ENCODE results near the gene MARK4.
"Not testable (repeated sequence)": the region's sequence is repeated elsewhere in the genome, so short reads cannot be mapped to it uniquely, and the experiment has no call there.

The MARK4 gene

DNA sequence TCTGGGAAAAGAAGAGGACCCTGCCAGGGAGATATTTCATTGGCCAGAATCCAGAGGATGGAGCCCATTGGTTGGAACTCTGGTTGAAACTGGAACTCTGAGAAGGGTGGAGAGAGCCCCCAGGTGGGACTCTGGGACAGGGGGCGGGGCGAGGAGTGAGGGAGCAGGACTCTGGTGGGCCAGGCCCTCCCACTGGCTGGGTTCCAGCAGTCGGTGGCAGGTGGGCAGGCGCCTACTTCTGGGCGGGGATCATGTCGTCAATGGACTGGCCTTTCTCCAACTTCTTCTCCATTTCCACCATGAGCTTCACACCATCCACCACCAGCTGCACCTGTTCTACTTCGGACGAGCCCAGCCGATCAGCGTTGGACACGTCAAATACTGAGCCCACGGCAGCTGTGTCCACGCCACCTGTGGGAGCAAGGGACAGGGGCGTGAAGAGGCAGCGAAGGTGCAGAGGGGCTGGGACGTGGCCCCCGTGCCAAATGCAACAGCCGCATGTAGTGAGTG is 55.5 kb downstream of the MARK4 start:
- DNase-seq: no peak

DNA sequence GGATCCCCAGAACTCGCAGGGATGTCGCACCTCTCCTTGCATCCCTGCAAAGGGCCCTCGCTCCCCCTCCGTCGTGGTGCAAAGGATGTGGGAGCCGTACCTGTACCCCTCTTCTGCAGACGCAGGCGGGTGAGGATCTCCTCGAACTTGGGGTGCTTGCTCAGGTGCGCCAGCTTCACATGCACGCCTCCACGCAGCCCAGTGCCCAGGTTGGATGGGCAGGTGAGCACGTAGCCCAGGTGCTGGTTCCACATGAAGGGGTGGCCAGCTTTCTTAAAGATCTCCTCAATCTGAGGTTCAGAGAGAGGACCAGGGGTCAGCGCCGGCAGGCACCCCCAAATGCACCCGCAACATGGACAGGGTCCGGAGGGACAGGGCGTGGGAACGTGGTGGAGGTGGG is 56.3 kb downstream of the MARK4 start:
- DNase-seq: no peak

DNA sequence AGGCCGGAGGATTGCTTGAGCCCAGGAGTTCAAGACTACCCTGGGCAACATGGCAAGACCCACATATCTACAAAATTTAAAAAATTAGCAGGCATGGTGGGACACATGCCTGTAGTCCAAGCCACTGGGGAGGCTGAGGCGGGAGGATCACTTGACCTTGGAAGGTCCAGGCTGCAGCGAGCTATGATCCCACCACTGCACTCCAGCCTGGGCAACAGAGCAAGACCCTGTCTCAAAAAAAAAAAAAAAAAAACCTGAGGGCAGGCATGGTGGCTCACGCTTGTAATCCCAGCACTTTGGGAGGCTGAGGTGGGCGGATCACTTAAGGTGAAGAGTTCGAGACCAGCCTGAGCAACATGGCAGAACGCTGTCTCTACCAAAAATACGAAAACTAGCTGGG is 58.3 kb downstream of the MARK4 start:
- DNase-seq: not testable (repeated sequence)

DNA sequence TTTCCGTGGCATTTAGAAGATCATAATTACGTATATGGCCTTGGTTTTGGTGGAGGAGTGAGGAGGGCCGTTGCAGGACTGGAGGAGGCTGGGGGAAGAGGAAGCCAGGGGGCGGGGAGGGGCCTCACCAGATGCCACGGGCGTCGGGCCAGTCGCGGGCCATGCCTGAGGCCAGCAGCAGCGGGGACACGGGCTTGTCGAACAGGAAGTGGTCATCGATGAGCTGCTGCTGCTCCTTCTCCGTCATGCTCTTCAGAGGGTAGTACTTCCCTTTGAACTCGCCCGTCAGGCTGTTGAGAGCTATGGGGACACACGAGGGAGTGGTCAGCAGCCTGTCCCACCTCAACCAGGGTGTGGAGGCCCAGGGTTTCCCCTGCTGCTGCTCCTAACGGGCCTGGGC is 60.5 kb downstream of the MARK4 start:
- no peak for DNase-seq

DNA sequence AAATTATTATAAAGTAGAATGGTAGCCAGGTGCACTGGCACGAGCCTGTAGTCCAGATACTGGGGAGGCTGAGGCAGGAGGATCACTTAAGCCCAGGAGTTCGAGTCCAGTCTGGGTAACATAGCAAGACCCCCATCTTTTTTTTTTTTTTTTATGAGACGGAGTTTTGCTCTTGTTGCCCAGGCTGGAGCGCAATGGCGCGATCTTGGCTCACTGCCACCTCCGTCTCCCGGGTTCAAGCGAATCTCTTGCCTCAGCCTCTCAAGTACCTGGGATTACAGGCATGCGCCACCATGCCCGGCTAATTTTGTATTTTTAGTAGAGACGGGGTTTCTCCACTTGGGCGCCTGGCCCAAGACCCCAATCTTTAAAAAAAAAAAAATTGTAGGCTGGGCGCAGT is 61.2 kb downstream of the MARK4 start:
- DNase-seq: not testable (repeated sequence)

DNA sequence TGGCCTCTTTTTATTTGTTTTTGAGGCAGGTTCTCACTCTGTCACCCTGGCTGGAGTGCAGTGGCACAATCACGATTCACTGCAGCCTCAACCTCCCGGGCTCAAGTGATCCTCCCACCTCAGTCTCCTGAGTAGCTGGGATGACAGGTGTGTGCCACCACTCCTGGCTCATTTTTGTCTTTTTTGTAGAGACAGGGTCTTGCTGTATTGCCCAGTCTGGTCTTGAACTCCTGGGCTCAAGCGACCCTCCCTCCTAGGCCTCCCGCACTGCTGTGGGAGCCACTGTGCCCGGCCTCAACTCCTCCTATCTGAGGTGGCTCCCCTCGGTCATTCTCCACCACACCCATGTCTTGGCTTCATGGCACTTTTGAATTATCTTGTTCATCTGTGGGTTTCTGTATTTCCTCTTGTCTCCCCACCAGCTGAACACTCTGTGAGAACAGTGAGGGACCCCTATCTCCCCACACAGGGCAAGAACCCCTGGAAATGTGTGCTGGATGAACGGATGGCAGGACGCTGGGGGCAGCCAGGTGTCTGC is 63.7 kb downstream of the MARK4 start:
- no peak for DNase-seq

DNA sequence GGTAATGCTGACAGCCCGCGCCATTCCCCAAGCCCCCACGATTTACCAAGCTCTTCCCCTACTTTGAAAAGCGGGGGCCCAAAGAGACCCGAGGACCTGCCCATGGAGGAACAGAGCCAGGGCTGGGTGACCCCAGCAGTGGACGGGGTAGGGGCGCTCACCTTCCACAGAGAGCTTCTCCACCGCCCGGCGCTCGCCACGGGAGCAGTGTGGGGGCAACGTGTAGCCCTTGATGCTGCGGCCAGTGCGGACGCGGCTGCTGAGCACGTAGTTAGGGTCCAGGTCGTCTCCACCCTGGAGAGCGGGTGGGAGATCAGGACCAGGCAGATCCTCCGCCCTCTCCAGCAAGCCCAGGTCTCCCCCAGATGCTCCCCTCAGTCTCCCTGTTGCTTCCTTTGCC is 64.2 kb downstream of the MARK4 start:
- DNase-seq: no peak

DNA sequence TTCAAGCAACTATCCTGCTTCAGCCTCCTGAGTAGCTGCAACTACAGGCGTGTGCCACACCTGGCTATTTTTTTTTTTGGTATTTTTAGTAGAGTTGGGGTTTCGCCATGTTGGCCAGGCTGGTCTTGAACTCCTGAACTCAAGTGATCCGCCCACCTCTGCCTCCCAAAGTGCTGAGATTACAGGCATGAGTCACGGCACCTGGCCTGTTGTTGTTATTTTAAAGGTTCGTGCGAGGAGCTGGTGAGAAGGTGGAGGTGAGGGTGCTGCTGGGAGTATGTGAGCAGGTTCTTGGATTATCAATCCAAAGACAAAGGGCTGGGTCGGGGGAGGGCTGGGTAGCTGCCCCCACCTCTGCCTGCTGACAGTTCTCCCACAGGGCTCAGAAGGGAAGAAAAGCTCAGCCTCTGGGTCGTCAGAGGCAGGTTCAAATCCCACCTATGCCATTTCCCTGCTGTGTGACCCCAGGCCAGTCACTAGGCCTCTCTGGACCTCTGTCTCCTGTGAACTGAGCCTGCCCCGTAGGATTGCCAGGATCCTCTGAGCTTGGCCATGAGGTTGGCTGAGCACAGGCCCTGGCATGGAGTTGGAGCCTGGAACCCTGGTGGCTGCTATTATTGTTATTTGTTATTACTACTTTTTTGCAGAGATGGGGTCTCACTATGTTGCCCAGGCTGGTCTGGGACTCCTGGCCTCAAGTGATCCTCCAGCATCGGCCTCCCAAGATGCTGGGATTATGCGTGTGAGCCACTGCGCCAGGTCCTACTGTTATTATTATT is 70.1 kb downstream of the MARK4 start:
- no peak for DNase-seq

DNA sequence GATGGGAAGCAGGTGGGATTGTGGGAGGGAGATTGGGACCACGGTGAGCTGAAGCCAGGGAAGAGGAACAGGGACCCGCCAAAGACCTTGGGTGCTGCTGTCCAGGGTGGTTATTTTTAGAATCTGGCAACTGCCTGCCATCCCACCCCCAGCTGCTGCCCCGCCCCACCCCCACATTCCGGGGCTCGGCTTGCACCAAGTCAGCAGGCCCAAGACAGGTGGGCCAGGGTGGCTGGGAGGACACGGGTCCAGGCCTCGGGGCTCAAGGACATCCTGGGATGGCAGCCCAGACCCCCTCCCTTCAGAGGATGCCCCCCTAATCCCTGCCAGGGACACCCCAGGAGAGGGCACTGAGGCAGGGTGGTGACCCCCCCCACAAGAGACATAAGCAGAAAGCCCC is 70.8 kb downstream of the MARK4 start:
- no peak for DNase-seq

DNA sequence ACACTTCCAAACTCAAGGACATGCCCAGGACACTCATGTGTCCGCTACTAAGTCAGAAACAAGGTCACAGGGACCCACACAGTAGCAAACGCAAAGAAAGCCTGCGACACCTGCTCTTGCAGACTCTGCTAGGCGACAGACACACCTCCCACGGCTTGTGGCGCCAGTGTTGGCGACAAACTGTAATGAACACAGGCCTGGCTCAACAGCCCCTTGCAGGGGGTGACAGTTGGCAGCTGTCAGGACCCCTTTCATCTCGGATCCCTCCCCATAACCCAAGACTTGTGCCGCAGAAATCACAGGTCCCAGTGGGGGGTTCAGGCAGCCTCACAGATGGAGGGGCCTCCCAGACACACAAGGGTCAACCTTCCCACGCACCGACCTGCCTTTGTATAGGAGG is 71.2 kb downstream of the MARK4 start:
- DNase-seq: no peak

DNA sequence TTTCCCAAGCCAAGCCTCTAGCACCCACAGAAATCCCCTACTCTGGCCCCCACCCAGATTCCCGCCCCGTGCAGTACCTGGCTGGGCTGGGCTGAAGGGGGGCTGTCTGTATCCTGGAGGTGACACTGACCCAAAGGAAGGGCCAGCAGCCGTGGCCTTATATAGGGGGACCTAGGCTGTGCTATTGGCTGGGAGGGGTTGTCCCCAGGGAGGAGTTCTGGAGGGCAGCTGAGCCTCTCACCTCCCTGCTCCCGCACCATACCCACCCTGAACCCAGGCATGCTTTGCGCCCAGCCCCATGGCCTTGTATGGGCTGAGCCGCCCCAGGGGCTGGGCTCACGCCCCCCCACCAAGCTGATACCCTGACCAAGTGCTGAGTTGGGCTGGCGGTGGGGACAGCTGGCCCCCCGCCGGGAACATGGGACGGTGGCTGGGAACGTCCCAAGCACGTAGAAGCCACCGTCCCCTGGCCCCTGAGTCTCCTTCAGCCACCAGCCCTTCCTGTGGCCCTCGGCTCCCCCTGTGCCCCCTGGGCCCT is 71.7 kb downstream of the MARK4 start, which contains the start of gene CKM:
Gene CKM, minus strand, starts transcription at position 132 of the 538 bp plus-strand sequence. CDS start 3,162 bp downstream, outside the sequence.
- DNase-seq: no peak

DNA sequence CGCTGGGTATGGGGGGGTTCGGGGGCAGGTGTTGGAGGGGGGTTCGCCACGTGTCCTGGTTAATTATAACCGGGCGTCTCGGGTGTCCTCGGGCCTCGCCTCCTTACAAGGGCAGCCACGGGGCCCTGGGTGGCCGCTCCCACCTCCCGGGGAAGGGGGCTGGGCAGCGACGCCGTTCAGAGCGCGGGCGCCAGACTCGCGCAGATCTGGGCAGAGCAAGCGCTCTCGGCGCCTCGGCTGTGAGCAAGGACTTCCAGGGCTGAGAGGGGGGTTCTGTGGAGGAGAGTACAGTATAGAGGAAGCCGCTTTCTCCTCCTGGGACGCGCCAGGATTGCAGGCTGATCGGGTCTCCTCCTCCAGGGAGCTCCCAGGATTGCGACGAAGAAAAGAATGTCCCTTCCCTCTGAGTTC is 72.6 kb downstream of the MARK4 start:
- no peak for DNase-seq

DNA sequence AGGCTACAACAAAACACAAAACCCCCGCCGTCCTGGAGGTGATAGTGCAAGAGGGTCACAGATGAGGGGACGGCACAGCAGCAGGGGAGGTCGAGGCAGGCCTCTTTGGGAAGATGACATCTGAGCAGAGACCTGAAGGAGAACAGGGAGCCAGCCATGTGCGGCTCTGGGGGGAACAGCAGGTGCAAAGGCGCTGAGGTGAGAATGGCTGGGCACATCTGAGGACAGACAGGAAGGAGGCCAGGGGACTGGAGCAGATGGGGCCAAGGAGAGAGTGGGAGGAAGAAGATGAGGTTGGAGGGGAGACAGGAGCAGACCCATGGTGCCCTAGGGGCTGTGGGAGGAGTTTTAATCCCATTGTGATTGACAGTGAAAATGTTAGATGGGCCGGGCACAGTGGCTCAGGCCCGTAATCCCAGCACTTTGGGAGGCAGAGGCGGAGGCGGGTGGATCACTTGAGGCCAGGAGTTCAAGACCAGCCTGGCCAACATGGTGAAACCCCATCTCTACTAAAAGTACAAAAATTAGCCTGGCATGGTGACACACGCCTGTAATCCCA is 73.4 kb downstream of the MARK4 start:
- DNase-seq: no peak

DNA sequence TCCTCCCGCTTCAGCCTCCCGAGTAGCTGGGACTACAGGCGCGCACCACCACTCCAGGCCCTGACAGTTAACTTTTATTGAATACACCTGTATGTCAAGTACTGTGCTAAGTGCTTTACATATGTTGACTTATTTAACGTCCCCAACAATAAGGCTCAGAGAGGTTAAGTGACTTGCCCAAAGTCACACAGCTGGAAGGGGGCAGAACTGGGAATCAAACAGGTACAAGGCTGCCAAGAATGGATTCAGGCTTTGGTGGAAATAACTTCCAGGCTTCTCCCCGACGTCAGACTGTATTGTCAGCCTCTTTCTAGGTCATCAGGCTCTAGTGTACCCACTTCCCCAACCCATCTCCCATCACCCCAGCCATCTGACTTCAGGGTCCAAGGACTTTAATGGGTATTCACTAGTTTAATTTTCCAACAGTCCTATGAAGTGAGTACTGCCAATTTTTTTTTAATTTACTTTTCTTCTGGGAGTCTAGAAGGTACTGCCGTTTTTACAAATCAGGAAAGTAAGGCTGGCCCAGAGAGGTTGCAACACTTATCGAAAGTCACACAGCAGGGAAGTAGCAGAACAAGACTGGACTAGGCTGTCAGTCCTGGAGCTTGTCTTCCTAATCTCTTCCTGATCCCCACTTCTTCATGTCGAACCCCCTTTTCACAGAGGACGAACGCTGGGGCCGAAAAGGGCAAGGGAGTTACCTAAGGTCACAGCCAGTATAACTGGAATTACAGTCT is 76.5 kb downstream of the MARK4 start:
- no peak for DNase-seq

DNA sequence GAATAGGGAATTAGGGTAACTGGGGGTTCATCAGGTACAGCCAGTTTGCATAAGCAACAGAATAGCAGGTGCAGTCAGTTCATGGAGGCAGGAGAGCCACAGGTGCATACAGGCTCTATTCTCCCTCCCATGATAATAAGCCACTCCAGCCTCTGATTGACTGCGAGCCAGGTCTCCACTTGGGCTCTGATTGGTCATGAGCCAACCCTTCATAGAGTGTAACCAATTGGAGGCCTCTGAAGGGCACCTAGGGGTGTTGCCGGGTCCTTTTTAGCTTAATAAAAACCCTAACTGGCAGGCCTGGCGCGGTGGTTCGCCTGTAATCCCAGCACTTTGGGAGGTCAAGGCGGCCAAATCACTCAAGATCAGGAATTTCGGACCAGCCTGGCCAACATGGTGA is 80.3 kb downstream of the MARK4 start:
- DNase-seq: no peak

DNA sequence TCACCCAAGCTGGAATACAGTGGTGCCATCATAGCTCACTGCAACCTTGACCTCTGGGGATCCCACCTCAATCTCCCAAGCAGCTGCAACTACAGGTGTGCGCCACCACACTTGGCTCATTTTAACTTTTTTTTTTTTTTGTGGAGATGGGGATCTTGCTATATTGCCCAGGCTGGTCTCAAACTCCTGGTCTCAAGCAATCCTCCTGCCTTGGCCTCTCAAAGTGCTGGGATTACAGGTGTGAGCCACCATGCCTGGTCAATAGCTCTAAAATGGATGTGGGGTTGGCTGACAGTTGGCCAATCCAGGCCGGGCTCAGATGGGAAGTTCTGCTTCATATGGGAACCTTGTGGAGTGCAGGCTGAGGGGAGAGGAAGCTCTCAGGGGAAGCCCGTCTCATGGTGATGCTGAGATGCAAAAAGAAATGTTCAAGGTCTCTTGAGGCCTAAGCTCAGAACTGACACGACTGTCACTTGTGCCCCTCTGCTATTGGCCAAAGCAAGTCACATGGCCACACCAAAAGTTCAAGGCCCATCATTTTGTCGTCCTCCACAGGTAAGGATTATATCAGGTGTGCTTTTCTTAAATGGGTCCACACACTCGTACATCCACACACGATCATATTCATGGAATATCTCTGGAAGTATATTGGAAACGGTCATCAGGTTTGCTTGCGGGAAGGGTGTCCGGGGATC is 82.7 kb downstream of the MARK4 start:
- DNase-seq: no peak

DNA sequence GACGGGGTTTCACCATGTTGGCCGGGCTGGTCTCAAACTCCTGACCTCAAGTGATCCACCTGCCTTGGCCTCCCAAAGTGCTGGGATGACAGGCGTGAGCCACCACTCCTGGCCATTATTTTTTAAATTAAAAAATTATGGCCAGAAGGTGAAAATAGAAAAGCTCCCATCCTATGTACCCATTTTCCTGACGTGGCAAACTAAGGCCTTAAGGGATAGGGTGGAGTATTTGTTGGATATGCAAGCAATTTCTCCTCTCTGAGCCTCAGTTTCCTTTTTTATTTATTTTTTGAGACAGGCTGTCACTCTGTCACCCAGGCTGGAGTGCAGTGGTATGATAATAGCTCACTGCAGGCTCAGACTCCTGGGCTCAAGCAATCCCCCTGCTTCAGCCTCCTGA is 83.8 kb downstream of the MARK4 start:
- not testable (repeated sequence) for DNase-seq

DNA sequence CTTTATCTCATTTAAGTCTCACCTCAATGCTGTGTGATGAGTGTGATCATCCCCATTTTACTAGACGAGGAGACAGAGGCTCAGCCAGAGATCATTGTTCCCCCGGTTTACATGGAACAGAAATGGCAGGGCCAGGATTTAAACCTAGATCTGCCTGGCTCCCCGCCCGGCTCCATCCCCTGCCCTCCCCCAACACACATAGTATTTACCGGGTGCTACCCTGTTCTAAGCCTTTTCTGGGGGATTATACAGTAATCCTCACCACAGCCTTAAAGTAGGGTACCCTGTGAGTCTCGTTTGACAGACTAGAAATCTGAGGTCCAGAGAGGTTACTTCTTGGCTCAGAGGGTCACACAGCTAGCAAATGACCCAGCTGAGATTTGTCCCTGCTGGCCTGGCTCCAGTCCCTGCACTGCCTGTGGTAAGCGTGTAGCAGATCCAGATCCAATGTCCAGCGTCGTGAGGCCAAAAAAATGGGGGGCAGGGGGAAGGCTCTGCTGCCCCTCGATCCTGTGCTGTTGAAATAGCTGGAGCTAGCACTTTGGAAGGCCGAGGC is 85.7 kb downstream of the MARK4 start:
- DNase-seq: no peak

DNA sequence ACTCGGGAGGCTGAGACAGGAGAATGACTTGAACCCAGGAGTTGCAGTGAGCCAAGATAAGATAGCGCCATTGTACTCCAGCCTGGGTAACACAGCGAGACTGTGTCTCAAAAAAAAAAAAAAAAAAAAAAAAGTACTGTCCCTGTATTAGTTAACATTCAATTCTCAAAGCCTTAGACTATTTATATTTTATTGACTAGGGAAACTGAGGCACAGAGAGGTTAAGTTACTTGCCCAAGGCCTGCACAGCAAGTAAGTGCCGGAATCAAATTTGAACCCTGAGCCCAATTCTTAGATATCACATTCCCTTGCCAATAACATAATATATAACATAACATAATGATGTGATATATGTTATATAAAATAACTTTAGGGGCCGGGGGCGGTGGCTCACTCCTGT is 88.6 kb downstream of the MARK4 start:
- DNase-seq: no peak

DNA sequence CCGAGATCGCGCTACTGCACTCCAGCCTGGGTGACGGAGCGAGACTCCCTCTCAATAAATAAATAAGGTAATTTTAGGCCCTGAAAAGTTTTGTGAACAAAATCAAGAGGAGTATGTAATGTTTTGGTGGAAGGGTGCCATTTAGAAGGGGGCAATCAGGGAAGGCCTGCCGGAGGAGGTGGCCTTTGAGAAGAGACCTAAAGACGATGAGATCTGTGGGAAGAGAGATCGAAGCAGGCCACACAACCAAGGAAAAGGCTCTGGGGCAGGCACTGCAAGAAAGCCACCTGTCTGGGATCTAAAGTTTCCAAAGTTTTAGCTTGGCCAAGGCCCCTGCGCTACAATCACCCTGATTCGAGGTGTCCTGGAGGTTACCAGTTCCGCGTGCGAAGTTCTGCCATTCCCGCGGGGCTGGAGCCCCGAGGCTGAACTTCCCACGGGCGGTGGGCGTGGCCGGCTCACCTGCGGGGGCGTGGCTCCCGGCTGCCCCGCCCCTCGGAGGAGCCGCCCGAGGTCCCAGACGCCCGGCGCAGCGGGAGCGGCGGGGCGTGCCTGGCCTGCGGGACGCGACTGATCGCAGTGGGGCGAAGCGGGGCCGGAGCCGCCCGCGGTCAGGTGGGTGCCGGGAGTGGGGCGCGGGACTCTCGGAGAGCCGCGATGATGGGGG is 89.3 kb downstream of the MARK4 start, which contains the start of gene KLC3:
Gene KLC3, plus strand, starts transcription at position 519 of the 667 bp plus-strand sequence. CDS start 4,792 bp downstream, outside the sequence.
- DNase-seq: peak; percentile 33 to 36

DNA sequence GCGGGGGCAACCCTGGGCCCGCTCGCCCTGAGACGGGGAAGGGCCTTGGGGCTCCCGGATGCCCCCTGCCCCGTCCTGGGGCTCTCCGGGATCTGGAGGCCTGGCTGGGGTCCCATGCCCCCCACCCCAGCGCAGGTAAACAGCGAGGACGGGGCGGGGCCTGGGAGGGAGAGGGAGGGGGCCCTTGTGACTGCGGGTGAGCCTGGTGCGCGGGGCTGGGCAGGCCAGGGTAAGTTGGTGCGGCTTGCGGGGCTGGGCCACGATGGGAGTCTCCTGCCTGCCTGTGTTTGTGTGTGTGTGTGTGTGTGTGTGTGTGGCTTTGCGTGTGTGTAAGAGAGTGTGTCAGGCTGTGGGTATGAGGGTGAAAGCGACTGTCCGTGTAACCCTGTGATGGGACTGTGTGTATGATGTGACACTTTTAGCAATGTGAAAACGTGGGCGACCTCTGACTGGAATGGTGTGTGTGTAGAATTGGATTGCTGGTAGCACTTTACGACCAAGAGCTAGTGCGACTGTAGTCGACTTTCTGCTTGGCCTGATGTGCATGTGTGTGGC is 89.9 kb downstream of the MARK4 start:
- DNase-seq: no peak

Data from stimulated activated CD4-positive, alpha-beta T cell treated with anti-CD3 and anti-CD28 coated beads, Interleukin-4, amount 100 ng/mL, for 4 hours (primary cell).